GM18873 (cell line): ENCODE measurements around the gene SERAC1.
"Not testable (repeated sequence)": the region's sequence is repeated elsewhere in the genome, so short reads cannot be mapped to it uniquely, and the experiment has no call there.

Experiments
- ATAC-seq: cut with Tn5 transposase; IDR thresholded peaks from one replicate; pipeline ENCODE4 v1.9.1; 2021; ENCODE audit warnings: mild to moderate bottlenecking, moderate library complexity, moderate number of reproducible peaks; ENCODE audit not compliant: unreplicated experiment, low FRiP score

The SERAC1 gene

DNA sequence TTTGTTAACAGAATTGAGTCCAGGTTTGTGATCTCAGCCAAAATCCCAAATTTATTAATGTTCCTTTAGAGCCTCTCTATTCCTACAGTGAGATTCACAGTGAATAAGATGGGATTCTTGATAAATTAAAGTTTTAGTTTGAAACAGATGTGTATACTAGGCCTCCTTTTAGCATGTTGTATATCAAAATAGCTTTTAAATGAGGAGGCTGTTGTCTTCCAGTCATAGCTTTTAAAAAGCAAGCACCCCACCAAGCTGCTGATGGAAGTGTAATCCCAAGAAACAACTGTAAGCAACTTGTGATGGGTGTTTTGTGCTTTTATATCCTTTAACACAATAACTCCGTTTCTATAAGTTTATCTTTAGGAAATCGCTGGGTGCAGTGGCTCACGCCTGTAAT lies 7.0 kb upstream of the SERAC1 start:
- no peak for ATAC-seq

DNA sequence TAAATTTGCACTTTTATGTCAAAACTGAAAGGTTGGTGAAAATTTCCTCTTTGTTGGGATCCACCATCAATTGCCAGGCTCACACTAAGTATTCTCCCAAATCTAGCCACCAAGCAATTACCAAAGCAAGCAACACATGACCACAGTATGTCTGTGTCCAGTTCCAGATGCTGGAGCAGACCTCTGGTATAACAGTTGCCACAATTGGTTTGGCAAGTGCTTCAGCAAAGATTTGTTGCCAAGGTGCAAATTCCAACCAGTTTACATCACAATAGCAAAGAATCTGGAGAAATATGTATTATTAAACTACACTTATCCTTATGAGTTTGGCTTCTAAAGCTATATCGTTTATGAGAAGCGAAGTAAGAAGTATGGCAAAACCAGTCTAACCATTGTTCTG lies 6.5 kb upstream of the SERAC1 start:
- no peak for ATAC-seq

DNA sequence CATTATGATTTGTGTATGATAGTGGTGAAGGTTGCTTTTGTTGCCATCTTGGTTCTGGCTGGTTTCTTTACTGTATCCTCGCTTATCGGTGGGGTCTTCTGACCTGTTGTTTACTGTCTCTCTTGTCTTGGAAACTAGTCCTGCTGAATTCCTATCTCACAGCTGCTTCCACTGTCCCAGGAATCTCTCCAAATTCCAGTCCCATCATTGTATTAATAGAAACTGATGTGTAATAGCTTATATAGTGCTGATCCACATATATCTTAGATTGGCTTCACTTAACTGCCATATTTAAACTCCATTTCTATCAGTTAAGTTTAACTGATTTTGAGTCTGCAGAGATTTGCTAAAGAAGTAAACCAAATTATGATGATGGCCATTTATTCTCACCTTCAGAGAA lies 6.0 kb upstream of the SERAC1 start:
- ATAC-seq = no peak

DNA sequence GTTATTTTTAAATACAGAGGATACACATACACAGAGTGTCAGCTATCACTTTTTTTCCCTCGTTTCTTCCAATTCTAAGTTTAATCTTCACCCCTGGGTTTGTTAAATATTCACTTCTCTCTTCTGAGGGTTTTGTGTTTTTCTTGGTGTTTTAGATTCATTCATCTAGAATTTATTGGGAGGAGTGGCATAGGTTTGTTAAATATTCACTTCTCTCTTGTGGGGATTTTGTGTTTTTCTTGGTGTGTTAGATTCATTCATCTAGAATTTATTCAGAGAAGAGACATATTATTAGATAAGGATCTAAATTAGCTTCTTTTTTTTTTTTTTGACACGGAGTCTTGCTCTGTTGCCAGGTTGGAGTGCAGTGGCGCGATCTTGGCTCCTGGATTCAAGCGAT lies 3.9 kb upstream of the SERAC1 start:
- ATAC-seq = no peak

DNA sequence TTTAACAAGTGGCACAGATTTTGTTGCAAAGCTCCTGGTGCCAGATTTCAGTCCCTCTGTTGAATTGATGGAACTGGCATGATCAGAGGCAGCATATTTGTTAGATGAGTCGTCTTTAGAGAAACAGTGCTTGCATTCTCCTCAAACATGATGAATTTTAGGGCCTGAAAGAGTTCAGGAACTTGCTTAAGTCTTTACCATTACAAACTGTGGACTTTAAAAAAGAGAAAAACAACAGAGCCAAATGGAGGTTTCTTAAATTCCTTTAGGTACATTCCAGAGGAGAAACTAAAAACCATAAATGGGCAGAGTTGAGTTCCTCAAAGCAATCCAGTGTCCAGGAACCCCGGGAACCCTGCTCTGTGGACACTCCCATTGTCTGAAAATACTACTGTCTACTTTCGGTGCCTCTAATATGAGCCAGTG lies 2.6 kb upstream of the SERAC1 start:
- ATAC-seq = no peak

DNA sequence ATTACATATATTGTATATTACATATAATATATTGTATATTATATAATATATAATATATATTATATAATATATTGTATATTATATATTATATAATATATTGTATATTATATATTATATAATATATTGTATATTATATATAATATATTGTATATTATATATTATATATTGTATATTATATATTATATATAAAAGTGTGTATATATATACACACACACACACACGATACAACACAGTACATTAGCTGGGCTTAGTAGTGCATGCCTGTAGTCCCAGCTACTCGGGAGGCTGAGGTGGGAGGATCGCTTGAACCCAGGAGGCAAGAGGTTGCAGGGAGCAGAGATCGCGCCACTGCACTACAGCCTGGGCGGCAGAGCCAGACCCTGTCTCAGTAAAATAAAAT lies 1.6 kb upstream of the SERAC1 start:
- ATAC-seq = not testable (repeated sequence)

DNA sequence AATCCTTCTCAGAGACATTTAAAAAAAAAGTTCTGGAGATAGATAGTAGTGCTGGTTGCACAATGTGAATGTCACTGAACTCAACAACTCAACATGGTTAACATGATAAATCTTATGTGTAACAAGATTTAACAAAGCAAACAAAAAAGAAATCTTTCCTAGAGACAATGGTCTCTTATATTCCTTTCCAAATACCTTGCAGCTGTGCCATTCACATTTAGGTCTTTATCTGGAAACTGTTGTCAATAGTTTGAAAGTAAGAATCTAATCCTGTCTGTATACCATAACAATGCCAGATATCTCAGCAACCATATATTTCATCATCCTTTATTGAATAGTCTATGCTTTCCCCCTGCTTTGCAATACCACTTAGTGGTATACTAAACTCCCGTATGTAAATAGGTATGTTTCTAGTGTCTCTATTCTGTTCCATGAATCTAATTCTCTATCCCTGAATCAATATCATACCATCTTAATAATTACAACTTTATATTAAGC lies 2.1 kb downstream of the SERAC1 start:
- ATAC-seq = no peak

DNA sequence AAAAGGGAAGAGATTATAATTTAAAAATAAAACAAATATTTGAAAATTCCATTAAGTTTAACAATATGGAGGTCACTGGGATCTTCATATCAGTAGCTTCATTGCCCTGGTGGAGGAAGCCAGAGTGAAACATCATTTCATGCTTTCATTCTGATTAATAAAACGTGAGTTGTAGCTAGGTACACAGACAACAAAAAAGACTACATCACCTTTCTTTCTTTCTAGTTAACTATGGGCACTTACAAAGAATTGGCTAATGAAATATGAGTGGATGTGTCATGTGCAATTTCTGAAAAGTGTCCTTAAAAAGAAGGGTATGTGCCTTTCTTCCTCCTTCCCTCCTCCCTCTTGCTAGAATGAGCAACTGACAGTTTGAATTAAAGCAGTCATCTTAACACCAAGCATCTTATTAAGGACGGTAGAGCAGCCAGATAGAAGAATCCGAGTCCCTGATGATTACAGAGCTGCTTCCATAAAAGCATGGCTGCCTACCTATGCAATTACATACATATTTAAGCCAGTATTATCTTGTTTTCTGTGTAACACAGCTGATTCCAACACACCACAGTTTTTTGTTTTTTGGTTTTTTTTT lies 3.4 kb downstream of the SERAC1 start:
- ATAC-seq = no peak

DNA sequence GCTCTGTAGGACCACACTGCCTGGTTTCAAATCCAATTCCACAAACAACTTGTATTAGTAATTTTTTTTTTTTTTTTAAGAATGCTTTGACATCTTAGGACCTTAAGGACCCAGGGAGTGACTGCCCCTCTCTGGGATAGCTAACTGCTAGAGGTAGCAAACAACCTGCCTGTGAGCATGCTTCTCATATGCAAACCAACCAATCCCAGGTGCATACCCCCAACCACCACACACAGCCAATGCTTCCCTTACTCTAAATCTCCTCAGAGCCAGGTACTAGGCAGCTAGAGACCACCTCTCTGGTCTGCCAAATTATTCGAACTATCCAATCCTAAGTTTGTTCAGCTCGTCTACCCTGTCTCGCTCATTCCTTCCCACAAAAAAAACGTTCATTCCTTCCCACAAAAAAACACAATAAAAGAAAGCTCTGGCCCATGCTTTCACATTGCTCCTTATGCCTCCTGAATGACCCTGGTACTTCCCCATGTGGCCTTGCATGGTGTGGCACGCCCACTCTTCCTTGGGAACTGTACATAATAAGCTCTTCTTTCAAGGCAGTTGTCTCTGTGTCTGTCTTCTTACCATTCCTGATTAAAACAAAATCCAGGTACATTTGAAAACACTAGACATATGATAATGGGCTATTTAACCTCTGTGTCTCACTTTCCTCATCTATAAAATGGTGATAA lies 6.4 kb downstream of the SERAC1 start:
- no peak for ATAC-seq

DNA sequence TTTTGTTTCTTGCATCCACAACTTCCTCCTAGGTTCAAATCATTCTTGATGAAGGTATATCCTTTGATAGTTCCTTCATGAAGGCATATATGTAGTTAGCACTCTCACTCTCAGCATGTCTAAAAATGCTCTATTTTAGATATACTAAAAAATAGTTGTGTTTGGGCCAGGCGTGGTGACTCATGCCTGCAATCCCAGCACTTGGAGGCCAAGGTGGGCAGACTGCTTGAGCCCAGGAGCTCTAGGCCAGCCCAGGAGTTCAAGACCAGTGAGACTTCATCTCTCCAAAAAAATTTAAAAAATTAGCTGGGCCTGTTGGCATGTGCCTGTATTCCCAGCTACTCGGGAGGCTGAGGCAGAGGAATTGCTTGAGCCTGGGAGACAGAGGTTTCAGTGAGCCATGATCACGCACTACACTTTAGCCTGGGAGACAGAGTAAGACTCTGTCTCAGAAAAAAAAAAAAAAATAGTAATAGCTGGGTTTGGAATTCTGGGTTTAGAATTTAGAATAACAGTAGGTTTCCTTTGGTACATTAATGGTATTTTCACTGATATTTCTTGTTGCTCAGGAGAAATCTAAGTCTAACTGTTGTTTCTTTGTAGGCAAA lies 7.0 kb downstream of the SERAC1 start:
- no peak for ATAC-seq

DNA sequence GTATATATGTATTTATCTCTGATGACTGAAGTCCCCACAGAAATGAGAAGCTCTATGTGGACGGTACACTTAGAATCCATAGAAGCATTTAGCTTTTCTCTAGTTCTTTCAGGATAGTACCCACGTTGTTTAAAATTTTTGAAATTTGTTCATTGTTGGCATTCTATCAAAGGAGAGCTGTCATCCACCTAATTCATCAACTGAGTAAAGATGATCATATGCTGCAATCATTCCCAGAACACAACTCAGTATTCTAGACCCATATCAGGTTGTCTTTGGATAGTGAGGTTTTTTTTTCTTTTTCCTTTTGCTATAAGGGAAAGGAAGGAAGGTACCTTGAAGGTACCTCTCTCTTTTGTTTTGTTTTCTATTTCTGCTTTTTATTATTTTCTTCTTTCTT lies 9.3 kb downstream of the SERAC1 start:
- no peak for ATAC-seq

DNA sequence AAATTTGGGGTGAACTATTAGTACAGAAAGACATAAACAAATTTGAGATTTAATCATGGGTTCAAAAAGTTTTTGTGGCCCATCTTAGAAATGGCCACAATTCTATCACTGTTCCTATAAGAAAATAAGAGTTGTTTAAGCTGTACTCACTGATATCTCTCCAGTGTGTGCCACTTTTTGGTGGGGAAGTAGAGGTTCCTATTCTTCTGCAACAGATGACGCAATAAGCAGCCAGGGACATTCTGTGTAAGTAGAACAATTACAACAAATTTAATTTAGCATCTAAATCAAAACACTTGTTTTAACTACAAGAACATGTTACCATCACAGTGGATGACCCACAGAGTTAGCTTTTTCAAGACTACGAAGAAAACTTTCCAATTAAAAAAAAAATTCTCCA lies 9.9 kb downstream of the SERAC1 start:
- no peak for ATAC-seq

DNA sequence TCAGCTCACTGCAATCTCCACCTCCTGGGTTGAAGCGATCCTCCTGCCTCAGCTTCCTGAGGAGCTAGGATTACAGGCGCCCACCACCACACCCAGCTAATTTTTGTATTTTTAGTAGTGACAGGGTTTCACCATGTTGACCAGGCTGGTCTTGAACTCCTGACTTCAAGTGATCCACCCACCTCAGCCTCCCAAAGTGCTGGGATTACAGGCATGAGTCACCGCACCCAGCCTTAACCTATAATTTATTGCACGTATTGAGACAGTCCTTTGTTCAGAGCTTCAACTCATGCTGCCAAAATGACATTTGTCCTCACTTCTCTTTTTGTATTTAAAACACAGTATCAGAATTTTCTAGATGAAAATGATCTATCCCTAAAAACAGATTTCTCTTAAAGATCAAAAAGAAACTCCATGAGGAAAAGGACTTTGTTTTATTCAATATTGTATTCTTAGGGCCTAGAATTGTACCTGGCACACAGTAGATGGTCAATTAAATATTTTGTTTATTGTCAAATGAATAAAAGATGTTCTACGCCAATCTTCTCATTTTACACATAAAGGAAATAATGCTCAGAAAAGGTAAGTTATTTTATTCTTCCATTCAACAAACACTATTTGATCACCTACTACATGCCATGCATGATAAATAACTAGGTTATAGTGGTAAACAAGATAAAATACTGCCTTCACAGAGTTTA lies 10.8 kb downstream of the SERAC1 start:
- no peak for ATAC-seq

DNA sequence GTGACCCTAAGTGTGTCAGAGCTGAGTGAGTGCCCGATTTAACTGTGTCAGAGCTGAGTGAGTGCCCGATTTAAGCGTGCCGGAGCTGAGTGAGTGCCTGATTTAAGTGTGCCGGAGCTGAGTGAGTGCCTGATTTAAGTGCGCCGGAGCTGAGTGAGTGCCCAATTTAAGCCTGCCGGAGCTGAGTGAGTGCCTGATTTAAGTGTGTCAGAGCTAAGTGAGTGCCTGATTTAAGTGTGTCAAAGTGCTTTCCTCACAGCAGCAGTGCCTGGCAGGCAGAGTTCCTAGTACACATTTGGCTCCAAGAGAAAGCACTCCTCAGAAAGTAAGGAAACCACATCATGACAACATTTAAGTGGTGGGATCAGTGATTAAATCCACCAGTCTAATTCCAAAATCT lies 13.2 kb downstream of the SERAC1 start:
- no peak for ATAC-seq

DNA sequence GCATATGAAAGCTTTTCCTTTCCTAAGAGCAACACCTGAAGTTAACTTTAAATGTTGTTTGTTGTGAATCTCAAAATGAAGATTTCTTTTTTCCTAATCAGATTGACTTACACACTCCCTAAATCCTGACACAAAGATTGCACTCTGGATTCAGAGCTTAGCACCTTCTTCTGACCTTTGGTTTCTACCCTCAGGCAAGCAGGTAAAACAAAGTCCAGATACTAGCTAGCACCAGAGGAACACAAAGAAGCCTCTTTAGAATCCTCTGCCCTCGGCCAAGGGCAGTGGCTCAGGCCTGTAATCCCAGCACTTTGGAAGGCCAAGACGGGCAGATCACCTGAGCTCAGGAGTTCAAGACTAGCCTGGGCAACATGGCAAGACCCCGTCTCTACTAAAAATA lies 14.5 kb downstream of the SERAC1 start:
- no peak for ATAC-seq

DNA sequence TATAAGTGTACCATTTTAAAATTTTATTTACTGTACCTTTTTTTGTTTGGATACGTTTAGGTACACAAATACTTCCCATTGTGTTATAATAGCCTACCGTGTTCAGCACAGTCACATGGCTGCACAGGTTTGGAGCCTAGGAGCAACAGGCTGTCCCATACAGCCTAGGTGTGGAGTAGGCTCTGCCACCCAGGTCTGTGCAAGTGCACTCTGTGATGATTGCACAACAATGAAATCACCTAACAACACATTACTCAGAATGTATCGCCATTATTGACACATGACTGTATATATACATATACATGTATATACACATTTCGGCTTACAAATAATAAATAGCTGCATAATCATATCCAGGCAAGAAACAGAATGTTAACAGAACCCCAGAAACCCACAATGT lies 15.4 kb downstream of the SERAC1 start:
- no peak for ATAC-seq

DNA sequence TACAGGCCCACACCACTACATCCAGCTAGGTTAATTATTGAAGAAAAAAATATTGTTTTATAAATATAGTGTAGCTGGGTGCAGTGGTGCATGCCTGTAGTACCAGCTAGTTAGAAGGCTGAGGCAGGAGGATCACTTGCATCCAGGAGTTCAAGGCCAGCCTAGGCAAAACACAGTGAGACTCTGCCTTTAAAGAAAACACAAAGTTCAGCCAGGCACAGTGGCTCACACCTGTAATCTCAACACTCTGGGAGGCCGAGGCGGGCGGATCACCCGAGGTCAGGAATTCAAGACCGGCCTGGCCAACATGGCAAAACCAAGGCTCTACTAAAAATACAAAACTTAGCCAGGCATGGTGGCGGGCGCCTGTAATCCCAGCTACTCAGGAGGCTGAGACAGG lies 16.0 kb downstream of the SERAC1 start:
- not testable (repeated sequence) for ATAC-seq

DNA sequence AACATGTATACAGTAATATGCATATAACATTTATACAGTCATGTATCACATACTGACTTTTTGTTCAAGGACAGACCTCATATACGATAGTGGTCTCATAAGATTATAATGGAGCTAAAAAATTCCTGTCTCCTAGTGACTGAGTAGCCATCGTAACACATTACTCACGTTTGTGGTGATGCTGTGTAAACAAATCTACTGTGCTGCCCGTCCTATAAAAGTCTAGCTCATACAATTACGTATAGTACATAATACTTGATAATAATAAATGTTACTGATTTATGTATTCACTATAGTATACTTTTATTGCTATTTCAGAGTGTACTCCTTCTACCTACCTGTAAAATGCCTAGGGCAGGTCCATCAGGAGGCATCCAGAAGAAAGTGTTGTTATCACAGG lies 17.4 kb downstream of the SERAC1 start:
- ATAC-seq = no peak

DNA sequence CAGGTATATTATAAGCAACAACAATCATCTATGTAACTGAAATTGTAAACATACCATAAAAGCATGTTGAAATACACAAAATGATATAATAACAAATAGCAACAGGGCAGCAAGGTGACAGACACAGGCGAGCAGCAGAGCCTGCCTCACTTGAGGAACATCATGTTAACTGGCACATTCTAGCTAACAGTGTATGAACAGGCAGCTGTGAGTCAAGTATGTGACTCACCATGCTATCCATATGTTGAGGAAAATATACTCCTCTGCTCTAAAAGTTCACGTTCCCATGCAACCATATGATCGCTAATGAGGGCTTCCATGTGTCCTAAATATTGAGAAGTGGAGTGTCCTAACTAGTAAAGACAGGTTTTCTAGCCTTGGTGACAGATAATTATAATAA lies 18.4 kb downstream of the SERAC1 start:
- no peak for ATAC-seq

DNA sequence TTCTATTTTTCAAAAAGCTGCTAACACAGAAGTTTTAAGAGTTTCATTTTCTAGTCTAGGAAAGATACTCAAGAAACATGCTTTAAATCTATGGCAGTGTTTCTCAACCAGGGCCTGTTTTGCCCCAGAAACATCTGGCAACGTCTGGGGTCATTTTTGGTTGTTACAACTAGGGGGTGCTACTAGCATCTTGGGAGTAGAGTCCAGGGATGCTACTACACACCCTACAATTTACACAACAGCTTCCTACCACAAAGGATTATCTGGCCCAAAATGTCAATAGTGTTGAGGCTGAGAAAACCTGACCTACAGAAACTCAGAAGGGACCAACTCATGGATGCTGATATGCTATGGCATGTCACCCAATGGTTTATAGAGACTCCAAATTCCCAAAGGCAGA lies 24.4 kb downstream of the SERAC1 start:
- no peak for ATAC-seq

DNA sequence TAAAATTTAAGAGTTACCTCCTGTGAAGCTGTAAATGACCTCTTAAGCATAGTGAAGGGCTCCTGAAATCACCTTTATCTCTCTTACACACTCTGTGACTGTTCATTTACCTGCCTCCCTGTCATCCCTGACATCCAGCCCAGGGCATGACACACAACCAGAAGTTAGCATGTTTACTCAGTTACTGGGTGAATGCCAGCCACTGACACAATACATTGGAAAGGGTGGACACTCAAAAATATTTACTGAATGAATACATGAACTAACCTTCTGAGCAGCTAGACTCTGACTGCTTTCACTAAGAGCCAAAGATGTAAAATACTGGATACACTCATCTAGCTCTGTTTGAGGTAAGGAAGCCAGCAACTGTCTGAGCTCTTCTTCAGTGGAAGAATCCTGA lies 25.3 kb downstream of the SERAC1 start:
- ATAC-seq = no peak
